NK-92 (cell line): Measurements from ENCODE around the gene HES5.

Experiments
- DNase-seq: peaks from one replicate; lab custom pipeline; 2025; ENCODE audit not compliant: unreplicated experiment; lab: John Stamatoyannopoulos, UW

Gene HES5

DNA sequence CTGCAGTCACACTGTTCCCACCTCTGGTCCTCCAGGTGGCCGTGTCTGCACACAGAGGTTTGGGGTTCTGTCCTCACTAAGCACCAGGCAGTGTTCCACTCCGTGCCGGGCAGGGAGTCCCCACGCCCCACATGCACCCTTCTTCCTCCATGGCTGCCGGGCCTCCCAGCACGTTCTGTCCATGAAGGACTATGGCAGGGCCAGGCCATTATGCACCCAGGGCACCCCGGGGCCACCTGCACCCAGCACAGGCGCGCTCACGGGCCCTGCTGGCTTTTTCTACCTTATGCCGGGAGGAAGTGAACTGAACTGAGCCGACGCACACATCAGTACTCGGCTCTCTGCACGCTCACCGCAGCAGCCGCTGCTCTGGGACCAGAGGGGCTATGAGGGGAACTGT, 13.9 kb downstream of the HES5 start:
- no peak for DNase-seq

DNA sequence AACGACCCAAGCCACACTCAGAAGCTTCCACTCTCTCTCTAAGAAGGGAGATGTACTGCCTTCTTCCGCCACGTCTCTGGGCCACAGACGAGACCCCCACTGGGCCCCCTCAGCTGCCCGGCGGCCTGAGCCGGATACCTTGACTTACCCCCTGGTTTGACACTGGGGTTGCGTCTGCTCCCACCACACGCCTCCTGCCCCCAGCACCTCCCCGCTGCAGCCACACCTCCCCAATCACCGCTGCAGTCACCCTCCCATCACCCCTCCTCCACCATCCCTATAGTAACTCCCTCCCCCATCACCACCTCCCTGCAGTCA, 14.3 kb downstream of the HES5 start:
- DNase-seq = no peak

DNA sequence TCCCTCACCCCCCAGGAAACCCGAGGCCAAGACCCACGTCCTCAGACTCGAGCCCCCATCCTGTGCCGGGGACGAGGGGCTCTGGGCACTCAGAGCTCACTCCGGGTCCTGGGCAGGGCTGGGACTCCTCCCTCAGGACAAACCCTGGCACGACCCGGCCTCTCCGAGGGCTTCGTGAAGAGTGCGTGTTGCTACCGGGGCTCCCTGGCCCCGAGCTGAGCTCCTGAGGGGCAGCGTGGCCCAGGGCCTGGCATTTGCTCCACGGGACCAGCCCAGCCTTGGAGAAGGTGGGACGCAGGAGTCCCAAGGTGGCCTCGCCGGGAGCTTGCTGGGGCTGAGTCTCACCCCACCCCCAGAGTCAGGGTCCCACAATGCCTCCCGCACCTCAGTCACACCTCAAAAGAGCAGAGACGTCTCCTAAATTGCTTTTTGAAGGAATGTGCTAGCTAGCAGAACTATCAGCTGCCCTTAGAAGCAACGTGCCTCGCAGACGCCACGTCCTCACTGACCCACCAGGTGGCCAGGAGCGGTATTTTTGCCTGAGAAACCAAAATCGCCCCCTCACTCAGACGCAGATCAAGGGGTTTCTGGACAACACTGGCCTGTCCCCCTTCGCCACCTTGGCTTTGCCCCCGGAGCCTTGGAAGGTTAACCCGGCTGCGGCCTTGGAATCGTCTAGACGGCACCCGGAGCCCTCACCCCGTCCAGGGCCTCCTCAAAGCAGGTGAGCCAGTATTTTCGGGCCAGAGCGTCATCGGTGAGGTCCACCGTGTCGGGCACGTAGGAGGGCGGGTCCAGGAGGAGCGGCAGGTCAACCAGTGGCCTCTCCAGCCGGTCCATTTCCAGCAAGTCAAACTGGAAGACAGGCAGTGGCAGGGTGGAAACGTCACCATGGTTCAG, 14.9 kb downstream of the HES5 start:
- no peak for DNase-seq

DNA sequence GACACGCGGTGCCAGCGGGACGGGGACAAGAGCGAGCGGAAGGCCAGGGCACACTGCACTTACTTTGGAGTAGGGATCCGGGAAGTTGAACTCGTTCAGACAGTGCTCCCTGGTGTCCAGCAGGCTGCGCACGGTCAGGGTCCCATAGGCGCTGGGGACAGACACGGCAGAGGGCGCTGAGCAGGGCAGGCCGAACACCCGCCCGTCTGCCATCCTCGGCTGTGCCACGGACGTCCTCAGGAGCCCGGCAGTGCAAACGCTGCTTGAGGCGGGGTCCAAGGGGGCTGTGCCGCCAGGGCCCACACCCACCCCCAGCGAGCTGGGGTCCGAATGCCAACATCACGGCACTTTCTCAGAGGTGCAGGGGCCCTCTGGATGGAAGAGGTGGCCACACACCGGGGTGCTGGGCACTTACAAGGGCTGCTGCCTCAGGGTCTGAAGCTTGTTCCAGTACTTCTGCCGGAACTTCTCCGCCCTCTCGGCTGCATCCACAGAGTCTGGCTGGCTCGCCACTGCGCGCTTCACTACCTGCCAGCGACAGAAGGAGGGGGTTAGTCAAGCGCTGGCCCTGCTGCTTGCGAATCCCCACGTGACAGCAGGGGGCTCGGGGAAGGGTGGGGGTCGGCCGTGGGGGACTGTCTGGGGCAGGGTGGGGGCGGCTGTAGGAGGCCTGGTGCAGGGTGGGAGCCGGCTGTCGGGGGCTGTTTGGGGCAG, 16.0 kb downstream of the HES5 start:
- no peak for DNase-seq

DNA sequence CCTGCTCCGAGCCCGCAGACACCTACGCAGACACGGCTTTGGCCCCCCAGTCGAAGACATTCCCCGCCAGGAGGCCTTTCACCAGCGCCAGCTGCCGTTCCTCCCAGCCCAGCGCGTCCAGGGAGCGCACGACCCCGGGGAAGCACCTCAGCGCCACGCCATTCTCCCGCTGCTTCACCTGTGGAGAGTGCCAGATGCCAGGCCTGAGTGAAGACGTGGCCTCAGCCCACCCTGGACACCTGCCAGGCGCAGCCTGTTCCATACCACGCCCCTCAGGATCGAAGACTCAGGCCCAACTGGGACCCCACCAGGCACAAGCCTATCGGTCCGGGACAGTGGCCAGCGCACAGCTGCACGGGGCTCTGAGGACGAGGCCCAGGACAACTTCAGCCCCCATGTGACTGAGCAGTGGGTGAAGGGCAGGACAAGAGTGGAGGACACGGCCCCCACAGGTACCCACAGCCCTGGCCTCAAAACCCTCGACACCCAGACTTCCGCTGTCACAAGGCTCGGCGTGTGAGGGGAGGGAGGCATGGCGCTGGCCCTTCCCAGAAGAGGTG, 17.1 kb downstream of the HES5 start:
- DNase-seq = no peak

DNA sequence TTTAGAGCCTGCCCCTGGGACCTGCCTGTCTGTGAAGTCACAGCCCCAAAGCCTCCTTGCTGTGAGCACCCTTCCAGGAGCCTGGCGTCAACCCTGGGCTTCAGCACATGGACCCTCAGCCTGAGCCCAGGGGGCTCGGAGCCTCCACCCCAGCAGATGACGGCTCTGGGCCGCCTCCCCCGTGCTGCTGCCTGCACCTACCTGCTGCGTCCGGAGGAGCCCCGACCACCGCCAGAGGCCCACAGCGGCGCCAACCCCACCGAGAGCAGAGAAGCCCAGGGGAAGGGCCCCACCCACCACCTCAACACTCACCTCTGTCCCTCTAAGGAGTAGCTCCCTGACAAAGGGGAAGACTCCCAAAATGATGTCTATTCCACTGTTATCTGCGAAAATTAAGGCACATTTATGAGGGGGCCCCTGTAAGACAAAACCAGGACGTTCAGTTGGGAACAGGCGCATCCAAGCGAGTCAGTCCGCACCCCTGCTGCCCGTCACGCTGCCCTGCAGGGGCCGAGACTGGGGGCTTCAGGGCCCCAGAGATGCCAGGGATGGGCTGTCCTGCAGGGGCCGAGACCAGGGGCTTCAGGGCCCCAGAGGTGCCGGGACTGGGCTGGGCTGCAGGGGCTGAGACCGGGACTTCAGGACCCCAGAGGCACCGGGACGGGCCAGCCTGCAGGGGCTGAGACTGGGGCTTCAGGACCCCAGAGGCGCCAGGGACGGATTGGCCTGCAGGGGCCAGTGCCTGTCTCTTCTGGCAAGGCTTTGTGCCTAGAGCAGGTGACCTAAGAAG, 19.5 kb downstream of the HES5 start:
- DNase-seq = no peak

DNA sequence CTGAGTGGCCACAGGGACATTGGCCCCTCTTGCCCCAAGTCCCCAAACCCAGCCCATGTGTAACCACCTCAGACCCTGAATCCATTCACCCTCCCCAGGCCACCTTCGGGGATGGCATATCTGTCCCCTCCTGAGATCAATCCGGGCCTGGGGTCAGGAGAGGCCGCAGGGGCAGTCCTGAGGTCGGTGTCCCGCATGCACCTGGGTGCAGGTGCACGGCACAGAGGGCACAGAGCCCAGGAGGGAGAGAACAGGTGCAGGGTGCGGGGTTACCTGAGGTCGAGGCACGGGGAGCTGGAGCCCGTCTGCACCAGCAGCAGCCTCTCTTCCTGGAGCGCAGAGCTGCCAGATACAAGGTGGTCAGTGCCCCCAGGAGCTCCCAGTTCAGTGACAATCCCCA, 20.5 kb downstream of the HES5 start:
- DNase-seq = no peak

DNA sequence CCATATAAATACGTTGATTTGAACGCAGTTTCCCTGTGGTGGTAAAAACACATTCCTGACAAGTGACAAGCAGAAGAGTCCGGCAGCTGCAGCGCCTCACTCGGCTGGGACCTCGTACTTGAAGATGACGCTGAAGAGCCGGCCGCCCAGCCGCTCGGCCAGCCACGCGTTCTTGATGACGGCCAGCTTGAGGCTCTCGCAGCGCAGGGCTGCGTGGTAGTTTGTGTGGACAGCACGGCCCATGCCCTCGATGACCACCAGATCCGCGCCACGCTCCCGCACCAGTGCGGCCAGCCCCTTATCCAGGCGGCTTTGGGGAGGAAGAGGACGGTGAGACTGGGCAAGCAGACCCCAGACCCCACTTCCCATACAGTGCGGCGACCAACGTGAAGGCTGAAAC, 21.3 kb downstream of the HES5 start:
- no peak for DNase-seq

DNA sequence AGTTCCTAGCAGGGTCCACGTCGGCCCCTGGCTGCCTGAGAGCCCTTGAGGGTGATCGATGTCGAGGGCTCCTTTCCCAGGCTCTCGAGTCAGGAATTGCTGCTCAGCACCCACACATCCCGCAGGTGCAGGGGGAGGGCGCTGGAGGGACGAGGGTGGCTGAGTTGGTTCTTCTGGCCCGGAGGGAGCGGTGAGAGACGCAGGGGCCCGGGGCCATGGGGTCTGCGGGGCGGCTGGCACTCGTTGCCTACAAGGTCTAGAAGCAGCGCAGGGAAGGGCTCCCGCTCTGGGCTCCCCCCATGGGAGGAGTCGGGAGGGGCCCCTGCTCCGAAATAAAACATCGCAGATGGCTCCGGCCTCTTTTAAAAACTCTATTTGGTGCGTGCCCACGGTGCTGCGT, 21.9 kb downstream of the HES5 start:
- DNase-seq = no peak

DNA sequence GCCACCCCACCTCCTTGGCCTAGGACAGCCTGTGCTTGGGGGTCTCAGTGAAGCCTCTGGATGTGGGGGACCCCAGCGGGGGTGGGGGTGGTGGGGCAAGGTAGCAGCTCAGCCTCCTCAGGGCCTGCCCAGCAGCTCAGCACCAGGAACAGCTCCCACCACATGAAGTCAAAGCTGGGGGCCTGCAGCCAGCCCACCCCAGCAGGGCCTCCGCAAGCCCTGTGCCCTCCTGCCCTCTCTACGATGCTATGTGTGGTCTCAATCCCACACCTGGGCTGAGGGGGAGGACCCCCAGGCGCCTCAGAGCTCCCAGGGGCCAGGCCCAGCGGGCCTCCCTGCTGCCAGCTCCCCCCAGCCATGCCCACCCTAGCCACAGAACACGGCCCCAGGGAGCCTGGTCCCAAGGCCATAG, 22.3 kb downstream of the HES5 start:
- no peak for DNase-seq

DNA sequence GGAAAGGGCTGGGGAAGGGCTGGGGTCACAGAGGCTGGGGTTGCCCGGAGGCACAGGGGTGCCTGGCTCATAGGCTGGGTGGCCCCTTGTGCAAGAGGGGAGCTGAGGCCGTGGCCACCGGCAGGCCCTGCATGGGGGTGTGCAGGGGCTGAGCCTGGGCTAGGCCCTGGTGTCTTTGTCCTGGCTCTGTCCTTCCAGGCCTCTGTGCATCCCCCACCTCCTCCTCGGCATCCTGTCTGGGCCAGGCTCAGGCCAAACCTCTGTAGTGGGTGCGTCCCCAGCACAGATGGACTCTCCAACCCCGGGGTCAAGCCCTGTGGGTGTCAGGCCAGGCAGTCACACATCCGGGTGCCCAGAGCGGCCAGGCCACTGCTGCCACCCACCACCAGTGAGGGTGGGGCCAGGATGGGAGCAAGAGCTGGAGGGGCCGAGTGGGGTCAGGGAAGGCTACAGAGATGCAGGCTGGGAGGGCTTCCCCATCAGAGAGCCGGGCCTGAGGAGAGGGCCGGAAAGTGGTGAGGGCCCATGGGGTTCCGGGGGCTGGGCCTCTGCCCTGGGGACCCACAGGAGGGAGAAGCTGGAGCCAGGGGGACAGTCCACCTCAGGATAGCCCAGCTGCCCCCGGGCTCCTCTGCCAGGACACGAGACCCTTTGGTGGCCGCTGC, 23.0 kb downstream of the HES5 start:
- DNase-seq = no peak

DNA sequence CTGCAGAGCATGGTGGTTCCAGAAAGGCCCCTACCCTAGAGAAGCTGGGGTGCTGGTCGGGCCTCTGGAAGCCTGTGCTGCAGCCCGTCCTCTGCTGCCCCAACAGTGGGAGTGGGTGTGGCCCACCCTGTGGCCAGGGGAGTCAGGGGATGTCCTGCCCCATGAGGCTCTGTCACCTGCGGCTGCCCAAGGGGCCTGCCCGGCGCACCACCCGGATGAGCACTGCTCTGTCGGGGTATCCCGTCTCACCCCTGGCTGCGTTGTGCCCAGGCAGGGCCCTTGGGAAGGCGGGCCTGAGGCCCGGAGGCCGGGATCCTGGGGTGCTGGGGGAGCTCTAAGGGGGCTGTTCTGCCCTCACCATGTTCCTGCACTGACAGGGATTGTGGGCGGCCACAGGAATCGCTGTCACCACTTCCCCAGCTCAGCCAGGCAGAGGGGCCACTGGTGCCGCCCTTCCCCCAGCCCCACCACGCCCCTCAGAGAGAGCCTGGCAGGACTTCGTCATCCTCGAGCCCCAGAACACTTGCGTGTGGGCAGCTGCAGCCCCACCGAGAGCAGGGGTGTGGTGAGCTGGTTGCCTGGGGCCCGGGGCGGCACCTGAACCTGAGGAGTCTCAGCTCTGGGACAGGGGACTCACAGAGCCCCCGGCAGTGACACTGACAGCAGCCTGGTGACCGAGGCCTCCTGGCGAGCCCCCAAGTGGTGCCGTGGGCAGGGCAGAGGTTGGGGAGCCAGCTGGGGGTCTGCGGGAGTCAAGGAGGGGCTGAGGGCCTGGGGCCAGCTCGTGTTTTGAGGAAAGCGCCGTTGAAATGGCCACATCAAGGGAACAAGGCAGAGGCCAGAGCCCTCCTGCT, 23.8 kb downstream of the HES5 start:
- DNase-seq = no peak

DNA sequence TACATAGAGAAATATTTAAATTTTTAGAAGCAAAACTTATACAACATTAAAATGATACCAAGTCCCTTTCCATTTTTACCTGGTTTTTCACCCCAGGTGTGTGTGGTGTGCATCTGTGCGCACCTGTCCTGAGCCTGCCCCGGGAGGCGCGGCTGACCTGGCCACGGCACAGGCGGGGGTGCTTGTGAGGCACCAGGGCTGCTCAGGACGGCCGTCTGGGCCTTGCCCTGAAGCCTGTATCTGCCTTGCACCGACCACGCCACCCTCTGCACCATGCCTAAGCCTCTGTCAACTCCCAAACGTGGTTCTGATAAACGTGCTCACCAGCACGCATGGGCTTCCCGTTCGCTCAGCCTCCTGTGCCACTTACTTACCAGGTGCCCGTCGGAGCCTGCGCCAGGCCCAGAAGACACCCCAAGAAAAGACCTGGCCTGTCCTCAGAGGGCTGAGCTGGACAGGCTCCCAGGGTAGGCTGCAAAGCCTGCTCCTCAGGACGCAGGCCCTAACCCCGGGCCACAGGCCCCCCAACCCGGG, 24.5 kb downstream of the HES5 start:
- no peak for DNase-seq

DNA sequence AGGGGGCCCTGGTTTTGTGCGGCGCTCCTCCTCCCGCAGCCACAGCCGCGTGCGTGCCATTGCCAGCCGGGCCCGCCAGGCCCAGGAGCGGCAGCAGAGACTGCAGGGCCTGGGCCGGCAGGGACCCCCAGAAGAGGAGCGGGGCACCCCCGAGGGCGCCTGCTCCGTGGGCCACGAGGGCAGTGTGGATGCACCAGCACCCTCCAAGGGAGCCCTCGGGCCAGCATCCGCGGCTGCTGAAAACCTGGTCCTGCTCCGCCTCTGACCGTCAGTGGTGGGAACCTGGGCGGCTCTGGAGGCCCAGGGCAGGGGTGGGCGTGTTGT, 25.2 kb downstream of the HES5 start:
- DNase-seq = no peak

DNA sequence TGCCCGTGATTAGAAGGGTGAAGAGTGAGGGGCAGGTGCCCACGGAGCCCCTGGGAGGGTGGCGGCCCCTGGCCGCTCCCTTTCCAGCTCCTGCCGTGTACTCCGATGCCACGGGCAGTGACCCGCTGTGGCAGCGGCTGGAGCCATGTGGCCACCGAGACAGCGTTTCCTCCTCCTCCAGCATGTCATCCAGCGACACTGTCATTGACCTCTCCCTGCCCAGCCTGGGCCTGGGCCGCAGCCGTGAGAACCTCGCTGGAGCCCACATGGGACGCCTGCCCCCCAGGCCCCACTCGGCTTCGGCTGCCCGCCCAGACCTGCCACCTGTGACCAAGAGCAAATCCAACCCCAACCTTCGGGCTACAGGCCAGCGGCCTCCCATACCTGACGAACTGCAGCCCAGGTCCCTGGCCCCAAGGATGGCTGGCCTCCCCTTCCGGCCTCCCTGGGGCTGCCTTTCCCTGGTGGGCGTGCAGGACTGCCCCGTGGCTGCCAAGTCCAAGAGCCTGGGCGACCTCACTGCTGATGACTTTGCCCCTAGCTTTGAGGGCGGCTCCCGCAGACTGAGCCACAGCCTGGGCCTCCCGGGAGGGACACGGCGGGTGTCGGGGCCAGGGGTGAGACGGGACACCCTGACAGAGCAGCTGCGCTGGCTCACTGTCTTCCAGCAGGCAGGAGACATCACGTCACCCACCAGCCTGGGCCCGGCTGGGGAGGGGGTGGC, 25.7 kb downstream of the HES5 start:
- no peak for DNase-seq

DNA sequence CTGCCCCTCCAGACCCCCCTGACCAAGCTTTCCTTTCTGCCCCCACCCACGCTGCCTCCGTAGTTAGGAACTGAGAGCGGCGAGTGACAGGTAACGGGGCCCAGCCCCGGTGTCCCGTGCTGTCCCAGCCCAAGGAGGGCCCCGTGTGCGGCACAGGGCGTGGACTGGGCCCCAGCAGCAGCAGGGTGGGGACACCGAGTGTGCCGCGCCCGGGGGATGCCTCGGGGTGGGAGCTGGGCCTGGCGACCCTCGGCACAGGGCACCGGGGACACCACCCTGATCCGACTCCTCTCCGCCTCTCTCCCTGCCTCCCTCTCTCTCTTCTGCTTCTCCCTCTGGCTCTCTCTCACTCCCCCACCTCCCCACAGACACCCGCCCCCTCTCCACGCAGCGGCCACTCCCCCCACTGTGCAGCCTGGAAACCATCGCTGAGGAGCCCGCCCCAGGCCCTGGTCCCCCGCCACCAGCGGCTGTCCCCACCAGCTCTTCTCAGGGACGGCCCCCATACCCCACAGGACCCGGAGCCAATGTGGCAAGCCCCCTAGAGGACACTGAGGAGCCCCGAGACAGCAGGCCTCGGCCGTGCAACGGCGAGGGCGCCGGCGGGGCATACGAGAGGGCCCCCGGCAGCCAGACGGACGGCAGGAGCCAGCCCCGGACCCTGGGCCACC, 26.4 kb downstream of the HES5 start:
- no peak for DNase-seq

DNA sequence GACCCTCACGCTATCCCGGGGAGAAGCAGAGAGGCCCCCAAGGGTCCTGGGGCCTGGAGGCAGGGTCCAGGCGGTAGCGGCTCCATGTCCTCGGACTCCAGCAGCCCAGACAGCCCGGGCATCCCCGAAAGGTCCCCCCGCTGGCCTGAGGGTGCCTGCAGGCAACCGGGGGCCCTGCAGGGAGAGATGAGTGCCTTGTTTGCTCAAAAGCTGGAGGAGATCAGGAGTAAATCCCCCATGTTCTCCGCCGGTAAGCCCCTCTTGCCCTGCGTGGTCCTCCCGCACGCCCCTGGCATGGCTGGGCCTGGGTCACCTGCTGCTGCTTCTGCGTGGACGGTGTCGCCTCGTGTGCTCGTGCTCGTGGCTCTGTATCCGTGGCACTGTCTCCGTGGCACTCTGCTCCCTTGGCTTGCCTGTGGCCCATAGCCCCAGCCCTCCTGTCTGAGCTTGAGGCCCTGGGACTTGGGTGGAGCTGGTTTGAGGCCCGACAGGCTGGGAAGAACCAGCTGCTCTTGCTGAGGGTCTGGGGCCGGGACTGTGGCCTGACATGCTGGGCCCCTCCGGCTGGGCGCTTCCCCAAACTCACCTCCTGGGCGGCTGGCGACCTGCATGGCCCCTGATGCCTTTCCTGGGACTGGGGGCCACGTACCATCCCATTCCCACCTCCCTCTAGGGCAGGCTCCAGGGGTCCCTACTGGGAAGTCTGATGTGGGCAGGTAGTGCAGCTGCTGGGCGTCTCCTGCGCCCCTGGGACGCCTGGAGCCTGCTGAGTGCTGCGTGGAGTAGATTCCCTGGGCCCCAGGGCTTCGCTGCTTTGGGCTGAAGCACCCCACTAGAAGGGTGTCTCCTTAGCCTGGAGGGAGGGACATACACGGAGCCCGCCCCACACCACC, 27.2 kb downstream of the HES5 start:
- DNase-seq = no peak

DNA sequence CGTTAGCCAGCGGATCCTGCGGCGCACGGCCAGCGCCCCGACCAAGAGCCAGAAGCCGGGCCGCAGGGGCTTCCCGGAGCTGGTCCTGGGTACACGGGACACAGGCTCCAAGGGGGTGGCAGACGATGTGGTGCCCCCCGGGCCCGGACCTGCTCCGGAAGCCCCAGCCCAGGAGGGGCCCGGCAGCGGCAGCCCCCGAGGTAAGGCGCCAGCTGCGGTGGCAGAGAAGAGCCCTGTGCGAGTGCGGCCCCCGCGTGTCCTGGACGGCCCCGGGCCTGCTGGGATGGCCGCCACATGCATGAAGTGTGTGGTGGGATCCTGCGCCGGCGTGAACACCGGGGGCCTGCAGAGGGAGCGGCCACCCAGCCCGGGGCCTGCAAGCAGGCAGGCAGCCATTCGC, 27.9 kb downstream of the HES5 start:
- DNase-seq = no peak
